Measurements from ENCODE around the gene MOGAT3. TPM values are rescaled to one million over a fixed set of nuclear protein-coding genes. Genes with fewer than 3 reads are reported as not detected.

MOGAT3 gene
- total RNA-seq, 1 donor from 2014 or later, result not detected

DNA sequence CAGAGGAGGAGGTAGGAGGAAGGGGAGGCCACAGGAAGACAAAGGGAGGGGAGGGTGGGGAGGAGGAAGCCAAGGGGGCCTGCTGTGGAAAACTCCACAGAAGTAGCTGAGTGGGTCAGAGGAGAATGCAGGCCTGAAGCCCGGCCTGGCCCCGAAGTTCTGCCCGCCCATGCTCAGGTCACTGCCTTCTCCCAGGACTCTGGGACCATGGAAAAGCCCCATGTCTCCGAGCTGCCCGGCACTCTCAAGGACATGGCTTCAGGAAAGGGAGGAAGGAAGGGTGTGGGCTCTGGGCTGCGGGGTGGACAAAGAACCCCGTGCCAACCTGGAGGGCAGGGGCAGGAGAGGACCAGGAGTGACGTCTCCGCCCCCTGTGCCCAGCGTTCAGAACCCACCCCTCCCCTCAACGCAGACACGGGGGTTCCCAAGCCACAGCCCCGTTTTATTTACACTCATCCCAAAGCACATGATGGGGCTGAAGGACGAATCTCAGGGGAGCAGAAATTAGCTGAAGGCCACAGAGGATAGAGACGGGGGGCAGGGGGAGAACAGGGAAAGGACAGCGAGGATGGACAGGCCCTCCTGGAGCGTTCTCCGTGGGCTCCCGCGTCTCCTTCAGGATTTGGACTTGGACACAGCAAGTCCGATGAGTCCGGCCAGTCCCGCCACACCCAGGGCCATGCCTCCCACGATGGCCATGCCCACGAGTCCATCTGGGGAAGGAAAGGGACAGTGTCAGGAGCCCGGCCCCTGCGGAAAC lies 38.5 kb upstream of the MOGAT3 start:
- H3K36me3 Mint-ChIP-seq, result peaks cover 2% of the 10 kb centered on the region
- peaks cover 27% of the 10 kb centered on the region for H3K4me1 Mint-ChIP-seq
- no peaks in the 10 kb centered on the region for H3K27me3 Mint-ChIP-seq (ENCODE audit: low read depth)
- DNase-seq (ENCODE audit: low spot score in 2 of 2, unreplicated experiment in 2 of 2), result no peak
- no peaks in the 10 kb centered on the region for H3K9me3 Mint-ChIP-seq
- H3K27ac Mint-ChIP-seq, result peak overlapping the region; percentile 98
- TF ChIP-seq, protein P1, sequence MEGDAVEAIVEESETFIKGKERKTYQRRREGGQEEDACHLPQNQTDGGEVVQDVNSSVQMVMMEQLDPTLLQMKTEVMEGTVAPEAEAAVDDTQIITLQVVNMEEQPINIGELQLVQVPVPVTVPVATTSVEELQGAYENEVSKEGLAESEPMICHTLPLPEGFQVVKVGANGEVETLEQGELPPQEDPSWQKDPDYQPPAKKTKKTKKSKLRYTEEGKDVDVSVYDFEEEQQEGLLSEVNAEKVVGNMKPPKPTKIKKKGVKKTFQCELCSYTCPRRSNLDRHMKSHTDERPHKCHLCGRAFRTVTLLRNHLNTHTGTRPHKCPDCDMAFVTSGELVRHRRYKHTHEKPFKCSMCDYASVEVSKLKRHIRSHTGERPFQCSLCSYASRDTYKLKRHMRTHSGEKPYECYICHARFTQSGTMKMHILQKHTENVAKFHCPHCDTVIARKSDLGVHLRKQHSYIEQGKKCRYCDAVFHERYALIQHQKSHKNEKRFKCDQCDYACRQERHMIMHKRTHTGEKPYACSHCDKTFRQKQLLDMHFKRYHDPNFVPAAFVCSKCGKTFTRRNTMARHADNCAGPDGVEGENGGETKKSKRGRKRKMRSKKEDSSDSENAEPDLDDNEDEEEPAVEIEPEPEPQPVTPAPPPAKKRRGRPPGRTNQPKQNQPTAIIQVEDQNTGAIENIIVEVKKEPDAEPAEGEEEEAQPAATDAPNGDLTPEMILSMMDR (IDR thresholded peaks at IDR 0.05; ENCODE audit: unreplicated experiment), result no peak
- H3K4me3 Mint-ChIP-seq, result no peak overlapping the region

DNA sequence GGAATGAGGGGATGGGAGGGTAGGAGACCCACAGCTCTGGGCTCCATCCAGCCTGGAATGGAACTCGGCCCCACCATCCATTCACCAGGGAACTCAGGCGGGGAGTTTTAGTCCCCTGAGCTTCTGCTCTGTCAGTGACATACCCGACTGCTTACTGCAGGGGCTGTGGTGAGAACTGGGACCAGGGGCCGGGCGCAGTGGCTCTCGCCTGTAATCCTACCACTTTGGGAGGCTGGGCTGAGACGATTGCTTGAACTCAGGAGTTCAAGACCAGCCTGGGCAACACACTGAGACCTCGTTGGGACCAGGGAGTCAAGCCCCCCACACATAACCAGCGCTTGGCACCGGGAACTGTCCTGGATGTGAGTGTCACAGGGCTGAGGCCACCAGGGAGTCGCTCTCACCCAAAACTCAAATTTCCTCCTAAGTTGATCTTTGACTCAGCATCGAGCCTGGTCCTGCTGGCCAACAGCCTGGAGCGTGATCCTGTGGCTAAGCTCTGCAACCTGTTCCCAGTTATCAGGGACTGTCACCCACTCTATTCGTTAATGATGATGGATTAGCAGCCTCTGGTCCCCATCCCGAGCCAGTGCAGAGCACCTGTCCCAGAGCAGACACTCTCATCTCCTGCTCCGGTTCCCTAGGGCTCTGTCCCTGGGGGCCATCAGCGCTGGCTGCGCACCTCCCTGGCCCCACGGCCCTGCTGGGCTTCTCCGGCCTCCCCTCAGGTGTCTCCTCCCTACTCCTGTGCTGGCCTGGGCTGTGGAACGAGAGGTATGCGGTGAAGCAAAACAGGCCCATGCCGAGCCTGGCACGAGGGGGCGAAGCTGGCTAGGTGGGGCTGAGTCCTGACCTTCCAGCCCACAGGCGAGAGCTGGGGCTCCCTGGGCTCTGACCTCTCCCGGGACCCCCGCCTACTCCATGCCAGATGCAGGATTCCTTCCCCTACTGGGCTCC lies 37.7 kb upstream of the MOGAT3 start:
- DNase-seq (ENCODE audit: low spot score in 2 of 2, unreplicated experiment in 2 of 2), result no peak
- Mint-ChIP-seq H3K4me1 (peaks cover 20% of the 10 kb centered on the region), H3K27me3 (ENCODE audit: low read depth) (no peaks in the 10 kb centered on the region), H3K36me3 (peaks cover 2% of the 10 kb centered on the region), H3K27ac (peak overlapping the region; percentile 98), H3K9me3 (no peaks in the 10 kb centered on the region), H3K4me3 (peak overlapping the region; percentile 17)
- TF ChIP-seq, protein P1 (IDR thresholded peaks at IDR 0.05; ENCODE audit: unreplicated experiment), result no peak

DNA sequence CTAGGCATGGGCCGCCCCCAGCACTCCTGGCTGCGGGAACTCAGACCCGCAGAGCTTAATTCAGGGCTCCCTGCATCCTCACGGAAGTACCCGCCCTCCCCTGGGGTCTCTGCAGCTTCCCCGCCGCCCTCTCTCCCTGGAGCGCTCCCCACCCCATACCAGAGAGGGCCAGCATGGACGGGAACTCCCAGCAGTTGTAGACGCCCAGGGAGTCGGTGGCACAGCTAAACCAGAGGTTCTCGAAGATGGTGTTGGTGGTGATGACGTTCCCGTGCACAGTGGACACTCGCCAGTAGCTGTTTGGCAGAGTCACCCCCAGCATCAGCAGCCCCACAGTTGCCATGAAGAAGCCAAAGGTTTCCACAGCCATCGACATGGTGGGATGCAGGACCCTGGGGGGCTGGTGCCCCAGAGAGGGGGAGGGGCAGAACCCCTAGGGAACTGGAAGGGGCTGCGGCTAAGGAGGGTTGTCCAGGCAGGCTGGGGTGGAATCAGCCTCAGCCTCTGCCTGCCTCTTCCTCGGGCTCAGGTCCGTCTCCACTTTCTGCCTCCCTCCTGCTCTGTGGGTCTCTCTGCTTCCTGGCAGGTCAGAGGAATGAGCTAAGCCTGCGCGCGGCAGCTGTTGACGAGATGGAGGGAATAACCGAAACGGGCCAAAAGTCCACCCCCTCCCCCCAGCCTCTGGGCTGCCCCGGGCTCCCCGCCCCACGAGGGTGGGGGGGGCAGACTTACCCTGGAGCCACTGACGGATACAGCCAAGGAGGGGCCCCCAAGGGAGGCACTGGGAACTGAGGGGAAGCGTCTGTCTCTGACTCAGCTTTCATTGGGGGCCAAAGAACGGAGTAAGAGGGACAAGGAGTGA lies 36.6 kb upstream of the MOGAT3 start, which contains the start of gene CLDN15:
TSS of gene CLDN15 (minus strand) at position 597 of the 862 bp plus-strand sequence. CDS start at position 376, 221 bp downstream.
- Mint-ChIP-seq H3K4me3 (peak within 1 kb of the TSS; percentile 3), H3K4me1 (peaks cover 23% of the 10 kb centered on the region), H3K9me3 (no peaks in the 10 kb centered on the region), H3K27me3 (ENCODE audit: low read depth) (no peaks in the 10 kb centered on the region), H3K27ac (peak within 1 kb of the TSS; percentile 98), H3K36me3 (peaks cover 2% of the 10 kb centered on the region)
- no peak for DNase-seq (ENCODE audit: low spot score in 2 of 2, unreplicated experiment in 2 of 2)
- TF ChIP-seq, protein P1 (IDR thresholded peaks at IDR 0.05; ENCODE audit: unreplicated experiment), result no peak

- Mint-ChIP-seq H3K36me3 (peaks cover 2% of the 10 kb centered on the region), H3K27me3 (ENCODE audit: low read depth) (no peaks in the 10 kb centered on the region), H3K27ac (no peak overlapping the region), H3K9me3 (no peaks in the 10 kb centered on the region), H3K4me3 (no peak overlapping the region), H3K4me1 (peaks cover 32% of the 10 kb centered on the region)
- no peak for DNase-seq (ENCODE audit: low spot score in 2 of 2, unreplicated experiment in 2 of 2)
- TF ChIP-seq, protein P1 (IDR thresholded peaks at IDR 0.05; ENCODE audit: unreplicated experiment), result no peak
These were observed 35.5 kb upstream of the MOGAT3 start for GRCh38 chr7:101236292-101236835.

DNA sequence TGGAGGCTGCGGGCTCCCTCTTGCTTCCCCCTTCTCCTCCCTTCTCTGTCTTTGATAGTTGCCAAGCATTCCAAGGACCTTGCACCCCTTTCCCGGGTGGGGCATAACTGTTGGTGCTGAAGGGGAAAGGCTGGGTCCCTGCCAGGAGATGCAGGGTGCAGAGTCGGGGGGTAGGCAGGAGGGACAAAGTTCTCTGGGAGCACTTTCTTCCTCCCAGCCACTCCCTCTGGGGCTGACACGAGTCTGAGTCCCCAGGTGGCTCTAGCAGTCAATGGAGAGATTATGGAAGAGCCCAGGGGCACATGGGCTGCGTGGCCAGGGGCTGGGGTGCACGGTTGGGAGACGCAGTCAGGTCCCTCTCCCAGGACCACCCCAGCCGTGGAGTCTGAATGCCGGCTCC lies 34.7 kb upstream of the MOGAT3 start:
- TF ChIP-seq, protein P1 (IDR thresholded peaks at IDR 0.05; ENCODE audit: unreplicated experiment), result no peak
- H3K27ac Mint-ChIP-seq, result no peak overlapping the region
- H3K4me1 Mint-ChIP-seq, result peaks cover 32% of the 10 kb centered on the region
- H3K4me3 Mint-ChIP-seq, result no peak overlapping the region
- no peaks in the 10 kb centered on the region for H3K9me3 Mint-ChIP-seq
- H3K36me3 Mint-ChIP-seq, result peaks cover 3% of the 10 kb centered on the region
- DNase-seq (ENCODE audit: low spot score in 2 of 2, unreplicated experiment in 2 of 2), result no peak
- no peaks in the 10 kb centered on the region for H3K27me3 Mint-ChIP-seq (ENCODE audit: low read depth)
